ENCODE results near the gene DOK1. TPM values are rescaled to one million over a fixed set of nuclear protein-coding genes. Genes with fewer than 3 reads are reported as not detected.
A peak's percentile ranks its signal among the peaks of the same experiment; 100 is the strongest.

The DOK1 gene
- 27.8 TPM for total RNA-seq (ENCODE audit: unreplicated experiment)
- long read RNA-seq, transcript DOK1-201 (5 exons, 2,555 nt): major isoform, 11 of 22 reads
- long read RNA-seq, partial matches to known transcripts: 3 of 22 reads
- long read RNA-seq, other reads (novel, unspliced or antisense): 4 of 22 reads

DNA sequence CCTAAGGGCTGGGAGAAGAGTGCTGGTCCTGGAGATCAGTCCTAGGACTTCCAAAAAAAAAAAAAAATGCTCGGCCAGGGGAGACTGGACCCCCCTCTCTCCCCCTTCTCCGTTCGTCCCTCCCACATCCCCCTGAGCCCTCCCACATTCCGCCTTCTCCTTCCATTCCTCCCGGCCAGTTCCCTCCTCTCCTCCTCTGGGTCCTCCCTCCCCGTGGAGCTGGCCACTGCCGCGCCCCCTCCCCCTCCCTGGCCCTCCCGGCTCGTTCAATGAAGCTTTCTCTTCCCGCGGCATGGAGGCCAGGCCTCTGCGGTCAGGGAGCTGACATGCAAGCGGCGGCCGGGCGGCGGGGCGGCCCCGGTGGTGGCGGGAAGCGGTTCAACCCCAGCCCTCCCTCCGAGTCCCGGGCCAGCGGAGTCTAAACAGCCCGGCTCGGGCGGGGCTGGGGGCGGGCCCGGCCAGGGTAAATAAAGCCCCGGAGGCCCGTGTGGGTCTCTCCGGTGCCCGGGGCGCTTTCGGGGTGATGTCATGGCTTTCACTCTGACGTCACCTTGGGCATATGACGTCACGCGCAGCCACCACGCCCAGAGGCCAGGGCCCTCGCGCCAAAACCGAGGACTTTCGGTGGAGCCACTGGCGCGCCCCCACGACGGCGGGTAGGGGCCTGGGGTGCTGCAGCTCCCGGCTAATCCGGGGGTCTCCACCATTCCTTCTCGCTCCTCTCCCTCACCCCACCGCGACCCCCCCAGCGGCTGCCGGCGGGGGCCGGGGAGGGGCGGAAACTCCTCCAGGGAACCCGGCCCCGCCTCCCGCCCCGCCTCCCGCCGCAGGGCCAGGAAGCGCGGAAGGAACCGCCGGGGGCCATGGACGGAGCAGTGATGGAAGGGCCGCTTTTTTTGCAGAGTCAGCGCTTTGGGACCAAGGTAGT is at the start of gene DOK1, which contains the start of gene LOXL3:
Gene DOK1 (plus strand): TSS at position 829 of the 928 bp plus-strand sequence. CDS start 35 bp downstream, at position 864.
Gene LOXL3 (minus strand): TSS at position 51 of the 928 bp plus-strand sequence. CDS start 1,308 bp downstream, outside the sequence.
- Mint-ChIP-seq H3K27me3 (ENCODE audit: unreplicated experiment) (peaks cover 2% of the 10 kb centered on the region), H3K9me3 (ENCODE audit: unreplicated experiment) (no peaks in the 10 kb centered on the region), H3K27ac (ENCODE audit: unreplicated experiment) (peak within 1 kb of the TSS; percentile 67), H3K4me1 (ENCODE audit: unreplicated experiment) (peaks cover 29% of the 10 kb centered on the region), H3K36me3 (ENCODE audit: low read depth, unreplicated experiment) (peaks cover 11% of the 10 kb centered on the region), H3K4me3 (ENCODE audit: unreplicated experiment) (peak within 1 kb of the TSS; percentile 95)
- peak; percentile 75 for DNase-seq (ENCODE audit: low spot score)
- TF ChIP-seq, protein P1, sequence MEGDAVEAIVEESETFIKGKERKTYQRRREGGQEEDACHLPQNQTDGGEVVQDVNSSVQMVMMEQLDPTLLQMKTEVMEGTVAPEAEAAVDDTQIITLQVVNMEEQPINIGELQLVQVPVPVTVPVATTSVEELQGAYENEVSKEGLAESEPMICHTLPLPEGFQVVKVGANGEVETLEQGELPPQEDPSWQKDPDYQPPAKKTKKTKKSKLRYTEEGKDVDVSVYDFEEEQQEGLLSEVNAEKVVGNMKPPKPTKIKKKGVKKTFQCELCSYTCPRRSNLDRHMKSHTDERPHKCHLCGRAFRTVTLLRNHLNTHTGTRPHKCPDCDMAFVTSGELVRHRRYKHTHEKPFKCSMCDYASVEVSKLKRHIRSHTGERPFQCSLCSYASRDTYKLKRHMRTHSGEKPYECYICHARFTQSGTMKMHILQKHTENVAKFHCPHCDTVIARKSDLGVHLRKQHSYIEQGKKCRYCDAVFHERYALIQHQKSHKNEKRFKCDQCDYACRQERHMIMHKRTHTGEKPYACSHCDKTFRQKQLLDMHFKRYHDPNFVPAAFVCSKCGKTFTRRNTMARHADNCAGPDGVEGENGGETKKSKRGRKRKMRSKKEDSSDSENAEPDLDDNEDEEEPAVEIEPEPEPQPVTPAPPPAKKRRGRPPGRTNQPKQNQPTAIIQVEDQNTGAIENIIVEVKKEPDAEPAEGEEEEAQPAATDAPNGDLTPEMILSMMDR (IDR thresholded peaks at IDR 0.05; ENCODE audit: unreplicated experiment): no peak

DNA sequence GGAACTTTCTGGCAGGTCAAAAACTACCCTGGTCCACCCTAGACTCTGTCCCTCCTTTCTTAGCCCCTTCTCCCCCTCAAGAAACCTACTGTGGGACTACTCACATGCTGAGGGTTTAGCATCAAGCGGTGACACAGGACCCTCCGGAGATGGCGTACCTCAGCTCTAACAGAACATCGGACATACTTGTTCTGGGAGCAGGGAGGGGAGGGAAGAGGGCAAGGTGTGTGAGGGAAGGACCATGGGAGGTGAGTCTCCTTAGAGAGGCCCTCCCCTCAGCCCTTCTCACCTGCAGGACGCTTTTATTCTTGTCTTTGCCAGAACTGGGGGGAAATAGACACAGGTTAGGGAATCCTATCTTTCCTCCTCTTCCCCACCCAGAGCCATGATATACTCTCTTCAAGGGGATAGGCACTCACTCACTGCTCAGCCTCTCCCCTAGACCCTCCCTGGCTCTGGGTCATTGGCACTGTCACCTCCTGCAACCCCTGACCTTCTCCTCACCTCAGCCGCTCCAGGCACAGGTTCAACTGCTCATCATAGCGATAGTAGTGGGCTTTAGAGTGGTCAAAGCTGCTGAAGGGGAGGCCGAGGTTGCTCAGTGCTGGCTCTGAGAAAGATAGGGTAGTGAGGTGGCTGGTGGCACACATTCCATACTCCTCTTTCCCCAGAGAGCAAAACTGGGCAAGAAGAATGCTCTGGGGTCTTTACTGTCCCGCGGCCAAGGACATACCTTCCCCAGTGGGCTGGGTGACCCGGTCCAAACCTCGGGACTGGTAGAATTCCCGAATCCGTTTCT is 48.9 kb upstream of the DOK1 start:
- no peaks in the 10 kb centered on the region for H3K9me3 Mint-ChIP-seq (ENCODE audit: unreplicated experiment)
- no peak overlapping the region for H3K4me3 Mint-ChIP-seq (ENCODE audit: unreplicated experiment)
- DNase-seq (ENCODE audit: low spot score): no peak
- peaks cover 13% of the 10 kb centered on the region for H3K36me3 Mint-ChIP-seq (ENCODE audit: low read depth, unreplicated experiment)
- no peak overlapping the region for H3K27ac Mint-ChIP-seq (ENCODE audit: unreplicated experiment)
- TF ChIP-seq, protein P1 (IDR thresholded peaks at IDR 0.05; ENCODE audit: unreplicated experiment): no peak
- peaks cover 27% of the 10 kb centered on the region for H3K4me1 Mint-ChIP-seq (ENCODE audit: unreplicated experiment)
- H3K27me3 Mint-ChIP-seq (ENCODE audit: unreplicated experiment): peaks cover 34% of the 10 kb centered on the region

DNA sequence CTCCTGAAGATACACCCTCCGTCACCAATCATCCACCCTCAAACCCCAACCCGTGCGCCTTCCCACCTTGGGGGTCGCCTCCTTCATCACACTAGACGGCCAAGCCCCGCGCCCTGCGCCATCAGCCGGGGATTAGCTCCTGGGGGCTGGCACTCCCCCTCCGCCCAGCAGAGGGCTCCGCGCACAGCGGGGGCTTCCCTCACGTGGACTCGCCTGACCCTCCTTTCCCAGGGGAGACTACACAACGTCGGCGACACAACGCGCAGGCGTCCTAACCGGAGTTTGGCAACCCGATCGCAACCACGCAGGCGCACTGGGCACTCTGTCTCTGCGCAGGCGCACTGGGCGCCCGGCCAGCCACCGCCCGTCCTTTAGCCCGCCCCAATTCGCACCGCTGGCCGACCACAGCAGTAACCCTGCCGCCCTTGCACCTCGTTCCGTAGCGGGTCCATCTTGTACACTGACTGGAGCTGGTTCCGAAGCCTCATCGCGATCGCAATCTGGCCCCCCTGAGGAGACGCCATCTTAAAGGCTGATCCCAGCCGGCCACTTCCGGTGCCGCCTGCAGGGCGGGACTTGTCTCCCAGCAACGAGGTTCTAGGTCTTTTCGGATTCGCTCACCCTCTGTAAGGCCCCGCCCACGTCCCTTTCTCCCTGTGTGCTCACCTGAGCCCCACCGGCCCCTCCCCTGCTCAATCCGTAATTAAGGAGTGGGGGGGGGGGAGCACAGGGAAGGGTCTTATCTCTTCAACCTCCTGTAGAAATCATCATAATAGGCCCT is 47.2 kb upstream of the DOK1 start, which contains the start of gene PCGF1:
Gene PCGF1 (minus strand): TSS at position 551 of the 781 bp plus-strand sequence. CDS start 27 bp downstream, at position 524.
- Mint-ChIP-seq H3K4me1 (ENCODE audit: unreplicated experiment) (peaks cover 27% of the 10 kb centered on the region), H3K36me3 (ENCODE audit: low read depth, unreplicated experiment) (peaks cover 13% of the 10 kb centered on the region), H3K9me3 (ENCODE audit: unreplicated experiment) (no peaks in the 10 kb centered on the region), H3K27ac (ENCODE audit: unreplicated experiment) (peak within 1 kb of the TSS; percentile 100), H3K4me3 (ENCODE audit: unreplicated experiment) (peak within 1 kb of the TSS; percentile 100), H3K27me3 (ENCODE audit: unreplicated experiment) (peaks cover 34% of the 10 kb centered on the region)
- TF ChIP-seq, protein P1 (IDR thresholded peaks at IDR 0.05; ENCODE audit: unreplicated experiment): peak; percentile 32
- peak; percentile 95 for DNase-seq (ENCODE audit: low spot score)

DNA sequence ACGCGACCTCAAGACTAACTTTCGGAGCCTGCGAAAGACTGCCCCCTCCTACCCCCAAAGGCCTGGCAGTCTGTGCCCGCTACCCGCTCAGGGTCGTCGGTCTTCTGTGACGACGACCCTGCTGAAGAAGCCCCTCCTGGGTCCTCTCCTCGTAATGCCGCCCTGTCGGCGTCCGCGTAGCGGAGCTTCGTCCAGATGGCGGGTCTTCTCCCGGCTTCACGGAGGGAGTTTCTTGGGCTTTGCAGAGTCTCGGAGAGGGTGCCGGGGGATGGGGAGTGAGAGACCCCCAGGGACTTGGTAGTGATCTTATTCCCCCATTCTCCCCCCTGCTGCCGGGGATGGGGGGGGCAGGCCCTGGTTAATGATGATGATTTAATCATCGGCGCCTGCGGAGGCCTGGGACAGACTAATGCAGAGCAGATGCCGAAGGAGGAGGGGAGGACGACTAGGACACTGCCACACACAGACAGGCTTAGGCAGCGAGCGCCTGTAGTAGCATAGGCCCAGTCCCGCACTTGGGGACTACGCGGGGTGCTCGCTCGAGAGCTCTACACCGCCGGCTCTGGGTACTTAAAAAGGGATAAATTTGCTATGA is 46.5 kb upstream of the DOK1 start:
- Mint-ChIP-seq H3K36me3 (ENCODE audit: low read depth, unreplicated experiment) (peaks cover 16% of the 10 kb centered on the region), H3K4me1 (ENCODE audit: unreplicated experiment) (peaks cover 30% of the 10 kb centered on the region), H3K27me3 (ENCODE audit: unreplicated experiment) (peaks cover 37% of the 10 kb centered on the region), H3K27ac (ENCODE audit: unreplicated experiment) (peak overlapping the region; percentile 100), H3K4me3 (ENCODE audit: unreplicated experiment) (peak overlapping the region; percentile 100), H3K9me3 (ENCODE audit: unreplicated experiment) (no peaks in the 10 kb centered on the region)
- TF ChIP-seq, protein P1 (IDR thresholded peaks at IDR 0.05; ENCODE audit: unreplicated experiment): no peak
- DNase-seq (ENCODE audit: low spot score): peak; percentile 25

Measured in endothelial cell (in vitro differentiated cells).